Stromal cell of bone marrow (primary cell): ENCODE data around the gene PPP4C.
"Not testable (repeated sequence)": the region's sequence is repeated elsewhere in the genome, so short reads cannot be mapped to it uniquely, and the experiment has no call there.

Source experiments
- DNase-seq: peaks from one replicate; pipeline ENCODE4 v3.0.0-alpha.2; 2012; ENCODE audit warnings: low read depth

PPP4C gene

GRCh38 chr16:30075503-30076275 lies at the start of gene PPP4C:
Gene PPP4C, plus strand, starts transcription at chr16:30075994. Its CDS starts 384 bp downstream, at chr16:30076378.
- DNase-seq: peak; percentile 79

GRCh38 chr16:30026449-30026848 lies 49.3 kb upstream of the PPP4C start:
- DNase-seq: no peak

GRCh38 chr16:30027588-30028437 lies 48.0 kb upstream of the PPP4C start:
- no peak for DNase-seq

GRCh38 chr16:30028438-30029076 lies 47.2 kb upstream of the PPP4C start:
- DNase-seq: no peak

DNA sequence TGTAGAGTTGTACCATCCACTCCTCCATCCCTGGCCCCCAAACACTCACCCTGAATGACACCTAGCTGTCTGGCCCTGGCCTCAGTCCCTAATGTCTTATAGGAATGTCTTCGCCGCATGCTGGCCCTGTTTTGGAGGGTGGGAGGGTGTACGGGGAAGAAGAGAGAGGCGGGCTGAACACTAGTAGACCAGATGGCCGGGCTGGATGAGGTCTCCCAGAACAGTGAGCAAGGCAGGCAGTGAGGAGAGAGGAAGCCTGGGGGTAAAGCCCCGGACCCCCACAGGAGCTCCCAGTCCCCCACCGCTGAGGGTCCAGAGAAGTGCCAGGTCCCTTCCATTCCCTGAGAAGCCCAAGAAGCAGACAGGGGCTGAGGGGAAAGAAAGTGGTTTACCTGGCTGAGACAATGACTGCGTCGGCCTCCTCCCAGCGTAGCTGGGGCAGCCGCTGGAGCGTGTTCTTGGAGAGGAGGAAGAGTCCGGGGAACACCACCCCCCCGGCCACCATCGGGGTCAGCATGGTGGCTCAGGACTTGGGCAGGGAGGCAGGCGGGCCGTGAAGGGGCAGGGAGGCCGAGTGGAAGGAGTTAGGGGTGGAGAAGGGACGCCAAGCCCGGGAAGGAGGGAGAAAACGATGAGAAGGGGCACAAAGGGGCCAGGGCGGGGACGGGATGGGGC lies 45.6 kb upstream of the PPP4C start:
- DNase-seq: no peak

- DNase-seq: no peak
Observed at GRCh38 chr16:30030841-30031413, 44.9 kb upstream of the PPP4C start, which contains the start of gene TLCD3B. Gene TLCD3B, minus strand, starts transcription at chr16:30031271. Its CDS starts 744 bp downstream, at chr16:30030527.

DNA sequence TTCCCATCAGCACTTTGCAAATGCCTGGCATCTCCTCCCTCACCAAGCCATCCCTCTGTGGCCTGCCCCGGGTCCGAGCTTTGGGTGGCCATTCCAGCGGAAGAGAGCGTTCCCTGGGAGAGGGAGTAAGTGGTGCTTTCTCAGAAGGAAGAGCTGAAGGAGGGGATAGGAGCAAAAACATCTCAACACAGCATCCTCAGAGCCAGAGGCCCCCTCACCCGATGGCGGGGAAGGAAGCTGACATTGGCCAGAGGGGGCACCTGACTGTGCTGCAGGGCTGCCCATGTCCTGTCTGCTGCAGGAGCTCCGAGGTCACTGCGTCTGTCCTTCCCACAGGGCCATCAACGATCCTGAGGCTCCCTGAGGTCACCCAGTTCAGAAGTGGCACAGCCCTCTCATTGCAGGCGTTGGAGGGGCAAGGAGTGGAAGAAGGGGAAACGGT lies 44.3 kb upstream of the PPP4C start:
- DNase-seq: no peak

DNA sequence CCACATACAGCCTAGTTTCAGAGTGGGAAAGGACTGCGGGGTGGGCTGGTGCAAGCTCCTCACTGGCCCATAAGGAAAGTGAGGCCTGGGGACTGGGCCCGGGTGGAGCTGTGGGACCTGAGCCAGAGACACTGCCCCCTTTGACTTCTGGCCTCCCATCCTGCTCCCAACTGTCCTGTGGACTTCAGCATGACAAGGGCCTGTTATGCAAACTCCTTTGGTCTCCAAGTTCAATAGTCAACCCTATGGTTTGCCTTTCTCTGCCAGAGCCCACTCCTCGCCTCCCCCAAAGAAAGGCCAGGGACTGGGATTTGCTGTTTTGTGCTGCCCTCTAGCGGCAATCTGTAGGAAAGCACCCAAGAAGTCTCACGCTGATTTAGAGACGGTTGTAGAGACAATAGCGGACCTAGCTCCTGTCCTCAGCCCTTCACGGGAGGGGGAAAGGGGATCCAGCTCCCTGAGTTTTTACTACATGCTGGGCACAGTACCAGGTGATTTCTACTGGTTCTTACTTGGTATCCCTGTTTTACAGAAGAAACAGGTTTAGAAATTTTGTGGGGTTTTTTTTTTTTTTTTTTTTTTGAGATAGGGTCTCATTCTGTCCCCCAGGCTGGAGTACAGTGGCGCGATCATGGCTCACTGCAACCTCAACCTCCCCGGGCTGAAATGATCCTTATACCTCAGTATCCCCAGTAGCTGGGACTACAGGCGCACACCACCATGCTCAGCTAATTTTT lies 43.5 kb upstream of the PPP4C start:
- no peak for DNase-seq

DNA sequence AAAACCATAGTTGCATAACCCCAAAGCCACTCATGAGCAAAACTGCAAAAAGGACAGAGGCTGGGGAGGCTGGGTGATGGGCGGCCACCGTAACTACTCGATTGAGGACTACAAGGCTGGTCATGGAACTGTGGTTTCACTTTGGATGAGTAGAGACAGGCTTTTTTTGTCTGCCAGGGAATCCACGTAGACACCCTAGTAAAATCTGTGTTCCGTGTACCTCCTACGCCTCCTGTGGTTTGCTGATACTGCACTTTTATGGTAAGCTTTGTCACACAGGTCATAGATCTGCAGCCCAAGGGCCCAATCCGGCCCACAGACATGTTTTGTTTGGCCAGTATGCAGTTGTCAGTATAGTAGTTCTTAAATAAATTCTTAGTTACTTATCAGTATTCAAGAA lies 42.5 kb upstream of the PPP4C start:
- no peak for DNase-seq

DNA sequence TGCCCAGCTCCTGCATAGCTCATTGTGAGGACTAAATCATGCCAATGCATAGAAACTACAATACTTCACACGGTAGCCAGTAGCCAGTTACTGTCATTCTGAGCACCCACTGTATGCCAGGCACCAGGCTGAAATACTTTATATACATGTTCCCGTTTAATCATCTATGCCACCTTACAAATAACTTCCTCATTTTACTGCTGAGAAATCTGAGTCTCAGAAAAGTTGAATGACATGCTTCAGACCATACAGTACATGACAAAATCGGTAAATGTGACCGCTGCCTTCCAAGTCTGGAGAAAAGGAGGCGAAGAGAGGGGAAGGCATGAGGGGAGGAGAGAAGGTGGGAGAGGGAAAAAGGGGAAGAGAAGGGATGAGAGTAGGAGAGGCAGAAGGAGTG lies 35.6 kb upstream of the PPP4C start:
- DNase-seq: no peak

DNA sequence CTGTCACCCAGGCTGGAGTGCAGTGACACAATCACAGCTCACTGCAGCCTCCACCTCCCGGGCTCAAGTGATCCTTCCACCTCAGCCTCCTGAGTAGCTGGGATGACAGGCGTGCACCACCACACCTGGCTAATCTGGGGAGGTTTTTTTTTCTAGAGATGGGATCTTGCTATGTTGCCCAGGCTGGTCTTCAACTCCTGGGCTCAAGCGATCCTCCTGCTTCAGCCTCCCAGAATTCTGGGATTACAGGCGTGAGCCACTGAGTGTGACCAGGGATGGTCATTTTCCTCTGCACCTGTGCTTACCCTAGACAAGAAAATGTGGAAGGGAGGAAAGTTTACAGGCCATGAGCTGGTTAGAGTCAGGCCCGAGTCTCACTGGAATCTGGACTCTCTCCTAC lies 35.1 kb upstream of the PPP4C start:
- DNase-seq: not testable (repeated sequence)

- no peak for DNase-seq
Observed at GRCh38 chr16:30041841-30042240, 34.0 kb upstream of the PPP4C start.

DNA sequence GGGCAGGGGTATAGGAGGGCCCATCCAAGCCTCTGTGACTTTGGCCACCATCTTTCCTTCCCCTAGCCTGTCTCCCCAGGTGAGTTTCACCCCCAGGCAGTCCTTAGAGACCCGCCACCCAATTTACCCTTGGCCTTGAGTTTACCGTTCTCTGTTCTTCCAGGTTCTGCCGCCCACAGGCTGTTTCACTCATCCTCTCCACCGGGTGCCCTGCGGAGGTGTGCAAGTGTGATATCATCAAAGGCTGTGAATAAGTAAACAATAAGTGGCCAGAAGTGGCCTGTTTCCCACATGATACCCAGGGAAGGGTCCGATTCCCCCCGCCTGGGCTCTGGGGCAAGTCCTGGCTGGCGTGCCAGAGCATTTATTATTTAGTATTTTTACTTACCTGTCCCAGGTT lies 29.6 kb upstream of the PPP4C start:
- no peak for DNase-seq

GRCh38 chr16:30046588-30046987 lies 29.2 kb upstream of the PPP4C start:
- no peak for DNase-seq

DNA sequence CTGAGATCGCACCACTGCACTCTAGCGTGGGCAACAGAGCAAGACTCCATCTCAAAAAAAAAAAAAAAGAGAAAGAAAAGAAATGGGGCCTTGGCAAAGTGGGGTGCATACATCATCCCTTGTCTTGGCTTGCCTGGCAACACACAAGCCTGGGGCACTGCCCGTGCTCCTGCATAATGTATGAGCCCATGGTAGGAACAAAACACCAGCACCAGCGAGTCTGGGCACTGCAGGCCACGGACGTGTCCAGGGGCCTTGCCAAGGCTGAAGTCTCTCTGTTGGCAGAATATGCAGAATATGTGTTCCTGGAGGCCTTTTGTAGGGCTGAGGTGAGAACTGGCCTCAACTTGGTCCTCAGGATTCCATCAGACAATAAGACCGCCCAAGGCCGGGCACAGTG lies 25.9 kb upstream of the PPP4C start:
- DNase-seq: no peak

DNA sequence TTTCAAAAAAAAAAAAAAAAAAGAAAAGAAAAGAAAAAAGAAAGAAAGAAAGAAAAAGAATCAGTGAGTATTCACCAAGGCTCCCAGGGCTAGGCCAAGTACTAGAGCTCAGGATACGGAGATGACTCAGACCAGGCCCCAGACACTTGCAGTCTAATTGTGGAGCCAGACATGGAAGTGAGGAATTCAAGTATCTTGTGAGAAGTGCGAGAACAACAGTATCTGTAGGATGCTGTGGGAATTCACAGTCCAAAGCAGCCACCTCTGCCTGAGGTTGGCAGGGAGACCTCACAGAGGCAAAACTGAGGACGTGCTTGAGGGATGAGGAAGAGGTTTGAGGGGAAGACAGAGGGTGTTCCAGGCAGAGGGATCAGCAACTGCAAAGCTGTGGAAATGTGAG lies 24.3 kb upstream of the PPP4C start:
- no peak for DNase-seq

GRCh38 chr16:30052671-30053372 lies 23.0 kb upstream of the PPP4C start:
- DNase-seq: peak; percentile 79

DNA sequence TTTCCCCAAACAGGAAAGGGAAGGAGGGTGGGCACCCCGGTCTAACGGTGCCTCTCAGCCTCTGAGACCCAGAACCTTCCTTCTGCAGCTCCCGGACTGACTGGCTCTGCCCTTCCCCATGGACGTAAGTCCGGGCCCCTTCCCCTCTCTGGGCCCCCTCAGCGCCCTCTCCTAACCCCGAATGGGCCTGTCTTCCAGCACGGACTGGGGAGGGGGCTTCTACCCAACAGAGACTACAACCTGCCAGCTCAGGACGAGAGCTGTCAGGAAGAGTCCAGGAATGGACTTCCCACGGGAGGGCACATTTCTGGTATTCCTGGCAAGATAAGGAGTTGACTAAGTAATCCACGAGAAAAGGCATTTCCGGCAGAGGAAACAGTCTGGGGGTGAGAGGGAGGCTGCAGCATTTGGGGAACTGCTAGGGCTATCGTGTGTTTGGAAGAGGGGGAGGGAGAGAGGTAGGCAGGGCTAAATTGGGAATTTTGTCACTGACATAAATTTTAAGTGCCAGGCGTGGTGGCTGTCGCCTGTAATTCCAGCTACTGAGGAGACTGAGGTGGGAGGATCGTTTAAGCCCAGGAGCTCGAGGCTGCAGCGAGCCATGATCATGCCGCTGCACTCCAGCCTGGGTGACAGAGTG lies 22.3 kb upstream of the PPP4C start:
- DNase-seq: no peak

DNA sequence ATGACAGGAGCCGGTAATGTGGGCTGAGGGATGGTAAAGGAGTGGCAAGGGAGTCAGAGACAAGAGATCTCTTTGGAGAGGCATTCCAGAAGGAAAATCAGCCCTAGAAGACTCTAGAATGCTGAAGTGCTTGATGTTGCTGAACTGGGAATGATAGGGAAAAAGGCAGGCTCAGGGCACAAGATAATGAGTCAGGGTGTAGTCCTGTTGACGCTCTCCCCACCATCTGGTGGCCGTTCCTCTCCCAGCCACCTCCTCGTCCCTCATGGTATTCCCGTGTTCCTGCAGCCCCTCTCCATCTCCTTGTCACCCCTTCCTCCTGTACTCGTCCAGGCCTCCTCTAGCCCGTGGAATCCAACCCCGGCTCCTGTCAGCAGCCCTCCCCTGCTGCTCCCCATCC lies 21.3 kb upstream of the PPP4C start:
- no peak for DNase-seq
